Retinal pigment epithelial cell (primary cell): ENCODE measurements around the gene NAPA.

Experiments used
- DNase-seq: peaks from one replicate; pipeline ENCODE4 v3.0.0-alpha.2; 2010; ENCODE audit warnings: low read depth
- H3K4me3 ChIP-seq: 2 replicates; pipeline ENCODE4 v1.5.1; 2011; ENCODE audit warnings: mild to moderate bottlenecking, low read length, control low read depth, moderate library complexity
- TF ChIP-seq, protein P1 (sequence below): conservative IDR thresholded peaks from 2 replicates; pipeline ENCODE4 v1.5.1; 2011; ENCODE audit warnings: low read depth, low read length, control low read depth, inconsistent platforms

Gene NAPA

DNA sequence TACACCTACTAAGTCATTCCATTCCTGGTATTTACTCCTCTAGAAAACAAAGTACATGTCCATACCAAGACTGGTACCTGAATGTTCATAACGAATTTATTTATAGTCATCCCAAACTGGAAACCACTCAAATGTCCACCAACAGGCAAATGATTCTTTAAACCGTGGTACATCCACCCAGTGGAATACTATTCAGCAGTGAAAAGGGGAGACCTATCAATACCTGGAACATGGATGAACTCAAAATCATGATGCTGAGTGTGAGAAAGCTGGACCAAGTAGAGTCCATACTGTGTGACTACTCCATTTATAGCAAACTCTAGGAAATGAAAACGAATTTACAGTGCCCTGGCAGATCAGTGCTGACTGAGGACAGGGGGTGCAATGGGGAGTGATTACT lies 11.9 kb upstream of the NAPA start:
- H3K4me3 ChIP-seq = no peak overlapping the region
- DNase-seq = no peak

DNA sequence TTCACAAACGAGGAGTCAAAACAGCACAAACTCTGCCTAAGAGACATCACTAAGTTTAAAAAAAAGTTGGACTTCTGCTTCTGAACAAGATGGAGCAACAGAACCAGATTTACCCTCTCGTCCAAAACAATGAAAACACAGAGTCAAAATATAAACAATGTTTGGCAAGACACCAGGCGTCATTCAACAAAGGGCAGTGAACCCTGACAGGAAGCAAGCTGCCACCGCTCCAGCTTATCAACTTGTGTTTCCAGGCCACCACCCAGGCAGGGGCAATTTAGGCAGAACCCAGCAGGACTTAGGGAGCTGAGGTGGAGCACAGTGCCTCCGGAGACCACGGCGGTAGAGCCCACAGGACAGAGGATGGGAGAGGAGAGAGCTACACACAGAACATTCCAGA lies 8.6 kb upstream of the NAPA start:
- DNase-seq = no peak
- H3K4me3 ChIP-seq = no peak overlapping the region
- TF ChIP-seq, protein P1, sequence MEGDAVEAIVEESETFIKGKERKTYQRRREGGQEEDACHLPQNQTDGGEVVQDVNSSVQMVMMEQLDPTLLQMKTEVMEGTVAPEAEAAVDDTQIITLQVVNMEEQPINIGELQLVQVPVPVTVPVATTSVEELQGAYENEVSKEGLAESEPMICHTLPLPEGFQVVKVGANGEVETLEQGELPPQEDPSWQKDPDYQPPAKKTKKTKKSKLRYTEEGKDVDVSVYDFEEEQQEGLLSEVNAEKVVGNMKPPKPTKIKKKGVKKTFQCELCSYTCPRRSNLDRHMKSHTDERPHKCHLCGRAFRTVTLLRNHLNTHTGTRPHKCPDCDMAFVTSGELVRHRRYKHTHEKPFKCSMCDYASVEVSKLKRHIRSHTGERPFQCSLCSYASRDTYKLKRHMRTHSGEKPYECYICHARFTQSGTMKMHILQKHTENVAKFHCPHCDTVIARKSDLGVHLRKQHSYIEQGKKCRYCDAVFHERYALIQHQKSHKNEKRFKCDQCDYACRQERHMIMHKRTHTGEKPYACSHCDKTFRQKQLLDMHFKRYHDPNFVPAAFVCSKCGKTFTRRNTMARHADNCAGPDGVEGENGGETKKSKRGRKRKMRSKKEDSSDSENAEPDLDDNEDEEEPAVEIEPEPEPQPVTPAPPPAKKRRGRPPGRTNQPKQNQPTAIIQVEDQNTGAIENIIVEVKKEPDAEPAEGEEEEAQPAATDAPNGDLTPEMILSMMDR = no peak

More for the DNA sequence above, 11.9 kb upstream of the NAPA start:
- TF ChIP-seq, protein P1 = no peak

DNA sequence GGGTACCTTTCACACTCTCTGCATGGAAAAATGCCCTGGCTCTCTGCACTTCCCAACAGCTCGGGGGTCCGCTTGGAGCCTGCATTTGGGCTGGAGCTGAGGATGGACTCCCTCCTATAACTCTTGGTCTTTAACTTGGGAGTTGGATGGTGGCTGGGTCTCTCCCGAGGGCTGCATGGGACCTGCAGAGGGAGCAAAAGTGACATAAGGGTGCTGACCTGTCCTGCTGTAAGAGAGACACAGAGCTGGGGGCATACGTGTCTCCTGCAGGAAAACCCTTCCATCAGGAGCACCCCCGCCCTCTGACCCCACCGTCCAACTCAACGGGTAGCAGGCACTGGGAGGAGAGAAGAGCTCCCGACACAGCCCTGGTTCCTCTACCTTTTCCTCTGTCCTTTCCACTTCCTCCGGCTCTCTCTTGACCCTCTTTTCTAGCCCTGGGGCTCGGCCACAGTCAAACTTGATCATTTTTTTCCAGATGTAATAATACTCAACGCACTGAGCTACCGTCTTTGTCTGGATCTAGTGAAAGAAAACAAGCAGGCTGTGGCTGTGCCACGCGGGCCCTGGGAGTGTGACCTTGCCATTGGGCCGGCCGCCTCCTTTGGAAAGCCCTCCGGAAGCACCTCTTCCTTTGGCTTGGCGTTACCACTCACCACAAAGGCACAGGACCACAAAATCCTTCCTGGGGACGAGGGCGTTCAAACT lies 6.8 kb upstream of the NAPA start:
- H3K4me3 ChIP-seq = no peak overlapping the region
- DNase-seq = no peak
- TF ChIP-seq, protein P1 = no peak

DNA sequence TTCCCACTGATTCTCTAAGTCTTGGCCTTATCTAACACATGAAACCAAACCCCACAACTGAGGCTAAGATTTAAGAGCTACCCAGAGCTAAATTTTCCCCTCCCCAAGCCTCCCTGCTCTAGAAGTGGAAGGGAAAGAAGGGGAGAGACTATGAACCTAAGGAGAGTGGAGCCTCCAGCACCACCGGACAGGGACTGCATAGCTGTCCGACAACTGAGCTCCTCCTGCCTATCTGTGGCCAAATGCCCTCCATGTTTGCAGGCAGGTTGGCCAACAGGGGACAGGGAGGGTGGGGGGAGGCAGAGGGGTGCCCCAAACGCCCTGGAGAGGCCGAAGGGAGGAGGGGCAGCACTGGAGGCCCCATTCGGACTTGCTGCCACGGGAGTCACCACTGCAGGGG lies 6.0 kb upstream of the NAPA start:
- DNase-seq = no peak
- TF ChIP-seq, protein P1 = no peak
- no peak overlapping the region for H3K4me3 ChIP-seq

DNA sequence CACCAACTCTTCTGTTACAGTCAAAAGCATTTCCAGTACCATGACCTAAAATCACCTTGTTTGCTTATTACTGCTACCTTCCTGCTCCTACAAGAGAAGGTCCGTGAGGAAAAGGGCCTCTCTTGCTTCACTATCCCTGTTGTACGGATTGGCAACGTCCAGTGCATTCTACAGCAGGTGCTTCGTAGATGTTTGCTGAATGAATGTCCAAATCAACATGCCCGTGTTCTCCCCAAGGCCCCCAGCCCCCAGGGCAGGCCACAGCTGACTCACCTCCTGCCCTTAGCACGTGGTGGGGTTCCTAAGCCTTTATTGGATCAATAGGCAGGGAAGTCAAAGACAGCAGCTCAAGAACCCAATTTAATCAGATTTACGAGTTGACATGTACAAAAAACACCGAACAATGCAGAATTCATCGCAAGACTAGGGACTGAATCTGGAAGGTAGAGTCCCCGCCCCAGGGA lies 5.5 kb upstream of the NAPA start:
- no peak for DNase-seq
- TF ChIP-seq, protein P1 = no peak

DNA sequence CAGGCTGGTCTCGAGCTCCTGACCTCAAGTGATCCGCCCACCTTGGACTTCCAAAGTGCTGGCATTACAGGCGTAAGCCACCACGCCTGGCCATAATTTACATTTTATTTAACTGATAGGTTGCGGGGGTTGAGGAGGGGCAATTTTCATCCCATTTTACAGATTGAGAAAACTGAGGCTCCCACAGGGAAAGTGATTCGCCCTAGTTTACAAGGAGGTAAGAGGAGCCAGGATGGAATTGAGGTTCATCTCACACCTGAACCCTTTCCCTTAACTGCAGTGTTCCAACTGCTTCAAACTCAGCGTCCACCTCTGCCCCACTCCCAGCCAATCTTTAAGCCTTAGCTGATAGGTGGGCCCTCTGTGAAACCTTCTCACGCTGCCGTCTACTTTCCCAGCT lies 4.0 kb upstream of the NAPA start:
- H3K4me3 ChIP-seq = no peak overlapping the region
- TF ChIP-seq, protein P1 = no peak
- no peak for DNase-seq

More for the DNA sequence above, 5.5 kb upstream of the NAPA start:
- H3K4me3 ChIP-seq = no peak overlapping the region

DNA sequence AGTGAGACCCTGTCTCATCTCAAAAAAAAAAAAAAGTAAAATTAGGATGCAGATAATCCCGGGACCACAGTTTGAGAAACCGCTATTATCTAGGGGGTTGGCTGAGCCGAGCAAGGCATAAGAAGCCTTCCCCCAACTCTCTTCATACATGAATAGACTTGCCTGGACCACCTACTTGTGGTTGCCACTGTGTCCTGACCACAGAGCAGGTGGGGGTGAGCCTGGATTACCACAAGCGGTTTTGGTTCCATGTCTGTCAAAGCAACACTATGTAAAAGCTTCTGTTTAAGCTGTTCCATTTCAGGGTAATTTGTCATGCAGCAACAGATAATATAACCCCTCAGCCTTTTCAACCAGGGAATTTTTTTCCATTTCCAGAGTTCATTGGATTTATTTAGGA lies 3.3 kb upstream of the NAPA start:
- no peak overlapping the region for H3K4me3 ChIP-seq
- no peak for DNase-seq
- TF ChIP-seq, protein P1 = no peak
